DND-41 (cell line): Measurements from ENCODE around the gene CHN1.

Experiments used
- ATAC-seq: fragments of 200-7000 bp; cut with Tn5 transposase; 3 replicates; pipeline ENCODE4 v1.9.1; 2021; ENCODE audit warnings: low read depth; ENCODE audit not compliant: insufficient read depth
- DNase-seq: peaks from one replicate; pipeline ENCODE4 v3.0.0-alpha.2; 2020
- H2AFZ ChIP-seq: 2 replicates; pipeline ENCODE4 v1.6.0; 2012; ENCODE audit warnings: low read depth, low read length
- H3K27ac ChIP-seq: 2 replicates; pipeline ENCODE4 v1.5.1; 2012; ENCODE audit warnings: low read length, inconsistent platforms
- H3K27me3 ChIP-seq: fragments of 200-600 bp; sonication (generic); 2 replicates; pipeline ENCODE4 v1.6.0; 2012; ENCODE audit warnings: low read length, mild to moderate bottlenecking, inconsistent platforms; ENCODE audit not compliant: insufficient read depth, poor library complexity
- H3K36me3 ChIP-seq: 2 replicates; pipeline ENCODE4 v1.5.1; 2012; ENCODE audit warnings: low read length, inconsistent platforms; ENCODE audit not compliant: insufficient read depth
- H3K4me1 ChIP-seq: 2 replicates; pipeline ENCODE4 v1.5.1; 2012; ENCODE audit warnings: mild to moderate bottlenecking, low read length; ENCODE audit not compliant: insufficient read depth
- H3K4me2 ChIP-seq: 2 replicates; pipeline ENCODE4 v1.6.0; 2012; ENCODE audit warnings: mild to moderate bottlenecking, moderate library complexity, low read length, inconsistent platforms; ENCODE audit not compliant: insufficient read depth
- H3K4me3 ChIP-seq, 2 experiments: fragments of 200-600 bp in 1 of 2; shearing (Covaris generic) in 1 of 2; 2 replicates each; pipeline ENCODE4 v1.5.1; 2012 to 2016; ENCODE audit warnings: inconsistent platforms in 2 of 2, low read length in 2 of 2, mild to moderate bottlenecking in 2 of 2, low read depth in 1 of 2, moderate library complexity in 1 of 2
- H3K79me2 ChIP-seq: 2 replicates; pipeline ENCODE4 v1.6.0; 2012; ENCODE audit warnings: low read length, inconsistent platforms; ENCODE audit not compliant: insufficient read depth
- H3K9ac ChIP-seq: 2 replicates; pipeline ENCODE4 v1.6.0; 2012; ENCODE audit warnings: low read depth, mild to moderate bottlenecking, inconsistent platforms, low read length, moderate library complexity
- H3K9me3 ChIP-seq: 2 replicates; pipeline ENCODE4 v1.5.1; 2012; ENCODE audit warnings: low read length, moderate library complexity, mild to moderate bottlenecking, inconsistent platforms; ENCODE audit not compliant: insufficient read depth, severe bottlenecking
- H4K20me1 ChIP-seq: 2 replicates; pipeline ENCODE4 v1.6.0; 2012; ENCODE audit warnings: low read length; ENCODE audit not compliant: insufficient read depth
- EZH2 ChIP-seq: IDR thresholded peaks from 3 replicates; pipeline ENCODE4 v1.6.1; 2012; ENCODE audit warnings: borderline replicate concordance, low read depth, mild to moderate bottlenecking, moderate library complexity, low read length, inconsistent platforms; ENCODE audit not compliant: severe bottlenecking
- TF ChIP-seq, protein P1 (sequence below): IDR thresholded peaks from 2 replicates; pipeline ENCODE4 v1.5.1; 2012; ENCODE audit warnings: borderline replicate concordance, low read length, moderate library complexity, mild to moderate bottlenecking; ENCODE audit not compliant: poor library complexity, severe bottlenecking; ENCODE audit errors: extremely low read depth

The CHN1 gene

DNA sequence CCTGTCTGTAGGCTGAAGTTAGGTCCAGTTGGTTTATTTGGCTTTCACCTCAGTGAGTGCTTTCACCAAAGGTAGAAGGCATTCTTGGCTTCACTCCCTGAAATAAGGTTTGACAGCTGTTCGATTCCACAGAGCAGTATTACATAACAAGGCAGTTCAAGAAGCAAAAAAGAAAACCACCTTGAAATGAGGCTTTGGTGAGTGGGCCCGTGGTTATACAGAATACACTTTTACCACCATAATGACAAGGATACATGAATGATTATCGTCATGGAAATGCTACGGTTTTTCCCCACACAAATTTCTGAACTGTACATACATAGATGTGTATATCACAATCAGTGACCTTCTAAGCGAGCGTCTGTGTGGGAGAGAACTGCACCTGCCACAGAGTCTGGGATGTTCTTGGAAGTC lies 160.9 kb downstream of the CHN1 start:
- no peak for TF ChIP-seq EZH2
- TF ChIP-seq, protein P1, sequence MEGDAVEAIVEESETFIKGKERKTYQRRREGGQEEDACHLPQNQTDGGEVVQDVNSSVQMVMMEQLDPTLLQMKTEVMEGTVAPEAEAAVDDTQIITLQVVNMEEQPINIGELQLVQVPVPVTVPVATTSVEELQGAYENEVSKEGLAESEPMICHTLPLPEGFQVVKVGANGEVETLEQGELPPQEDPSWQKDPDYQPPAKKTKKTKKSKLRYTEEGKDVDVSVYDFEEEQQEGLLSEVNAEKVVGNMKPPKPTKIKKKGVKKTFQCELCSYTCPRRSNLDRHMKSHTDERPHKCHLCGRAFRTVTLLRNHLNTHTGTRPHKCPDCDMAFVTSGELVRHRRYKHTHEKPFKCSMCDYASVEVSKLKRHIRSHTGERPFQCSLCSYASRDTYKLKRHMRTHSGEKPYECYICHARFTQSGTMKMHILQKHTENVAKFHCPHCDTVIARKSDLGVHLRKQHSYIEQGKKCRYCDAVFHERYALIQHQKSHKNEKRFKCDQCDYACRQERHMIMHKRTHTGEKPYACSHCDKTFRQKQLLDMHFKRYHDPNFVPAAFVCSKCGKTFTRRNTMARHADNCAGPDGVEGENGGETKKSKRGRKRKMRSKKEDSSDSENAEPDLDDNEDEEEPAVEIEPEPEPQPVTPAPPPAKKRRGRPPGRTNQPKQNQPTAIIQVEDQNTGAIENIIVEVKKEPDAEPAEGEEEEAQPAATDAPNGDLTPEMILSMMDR = no peak
- no peak overlapping the region for H3K9ac ChIP-seq
- no peak for ATAC-seq

GRCh38 chr2:174842496-174842895 lies 162.7 kb downstream of the CHN1 start:
- no peaks in the 10 kb centered on the region for H4K20me1 ChIP-seq
- H3K27ac ChIP-seq = no peak overlapping the region
- H3K27me3 ChIP-seq = no peaks in the 10 kb centered on the region
- no peak overlapping the region for H3K9ac ChIP-seq
- DNase-seq = no peak
- TF ChIP-seq, protein P1 = no peak
- TF ChIP-seq EZH2 = no peak
- no peak for ATAC-seq
- H3K4me3 ChIP-seq = no peak overlapping the region
- no peak overlapping the region for H3K4me2 ChIP-seq
- H3K9me3 ChIP-seq = no peaks in the 10 kb centered on the region
- no peaks in the 10 kb centered on the region for H3K36me3 ChIP-seq
- H3K79me2 ChIP-seq = no peaks in the 10 kb centered on the region
- no peak overlapping the region for H2AFZ ChIP-seq
- H3K4me1 ChIP-seq = no peaks in the 10 kb centered on the region

More for the DNA sequence above, 160.9 kb downstream of the CHN1 start:
- Histone ChIP-seq H3K27ac (no peak overlapping the region), H3K9me3 (no peaks in the 10 kb centered on the region), H2AFZ (no peak overlapping the region), H3K27me3 (no peaks in the 10 kb centered on the region), H3K4me3 (no peak overlapping the region), H4K20me1 (no peaks in the 10 kb centered on the region), H3K79me2 (no peaks in the 10 kb centered on the region), H3K36me3 (no peaks in the 10 kb centered on the region), H3K4me2 (no peak overlapping the region), H3K4me1 (no peaks in the 10 kb centered on the region)
- DNase-seq = no peak

GRCh38 chr2:174841936-174842335 lies 163.2 kb downstream of the CHN1 start:
- Histone ChIP-seq H3K36me3 (no peaks in the 10 kb centered on the region), H3K79me2 (no peaks in the 10 kb centered on the region), H3K9ac (no peak overlapping the region), H3K27ac (no peak overlapping the region), H3K4me1 (no peaks in the 10 kb centered on the region), H3K9me3 (no peaks in the 10 kb centered on the region), H2AFZ (no peak overlapping the region), H4K20me1 (no peaks in the 10 kb centered on the region), H3K4me2 (no peak overlapping the region), H3K4me3 (no peak overlapping the region), H3K27me3 (no peaks in the 10 kb centered on the region)
- no peak for DNase-seq
- ATAC-seq = no peak
- TF ChIP-seq EZH2 = no peak
- TF ChIP-seq, protein P1 = no peak

GRCh38 chr2:174841350-174841749 lies 163.8 kb downstream of the CHN1 start:
- Histone ChIP-seq H3K9me3 (no peaks in the 10 kb centered on the region), H3K79me2 (no peaks in the 10 kb centered on the region), H3K4me3 (no peak overlapping the region), H3K36me3 (no peaks in the 10 kb centered on the region), H3K9ac (no peak overlapping the region), H3K4me1 (no peaks in the 10 kb centered on the region), H3K4me2 (no peak overlapping the region), H4K20me1 (no peaks in the 10 kb centered on the region), H3K27me3 (no peaks in the 10 kb centered on the region), H2AFZ (no peak overlapping the region), H3K27ac (no peak overlapping the region)
- DNase-seq = no peak
- TF ChIP-seq, protein P1 = no peak
- no peak for TF ChIP-seq EZH2
- ATAC-seq = no peak
